Keratinocyte (primary cell): ENCODE measurements around the gene ADCY10. TPM values are rescaled to one million over a fixed set of nuclear protein-coding genes. Genes with fewer than 3 reads are reported as not detected.
"Not testable (repeated sequence)": the region's sequence is repeated elsewhere in the genome, so short reads cannot be mapped to it uniquely, and the experiment has no call there.

Experiments
- DNase-seq: peaks from one replicate; pipeline ENCODE4 v3.0.0-alpha.2; 2011; ENCODE audit warnings: low read depth, missing footprints, low spot score
- FAIRE-seq: peaks from 2 replicates; lab custom pipeline; 2011; peaks lifted over from hg19 to GRCh38; lab: Jason Lieb, UNC
- H2AFZ ChIP-seq: 2 replicates; pipeline ENCODE4 v1.6.0; 2012; ENCODE audit warnings: low read length, control low read depth, inconsistent platforms; ENCODE audit not compliant: control insufficient read depth
- H3K27ac ChIP-seq: 2 replicates; pipeline ENCODE4 v1.5.1; 2011; ENCODE audit warnings: low read length; ENCODE audit not compliant: control insufficient read depth, insufficient read depth
- H3K27me3 ChIP-seq: 3 replicates; pipeline ENCODE4 v1.6.0; 2011; ENCODE audit warnings: low read length; ENCODE audit not compliant: control insufficient read depth, insufficient read depth; ENCODE audit errors: extremely low read depth
- H3K36me3 ChIP-seq, 2 experiments: 2 replicates in 1 of 2; 3 replicates in 1 of 2; pipeline ENCODE4 v1.5.1; 2011; ENCODE audit warnings: low read length in 2 of 2, mild to moderate bottlenecking in 1 of 2; ENCODE audit not compliant: control insufficient read depth in 2 of 2, insufficient read depth in 2 of 2; ENCODE audit errors: extremely low read depth in 1 of 2
- H3K4me1 ChIP-seq: 3 replicates; pipeline ENCODE4 v1.5.1; 2011; ENCODE audit warnings: low read length; ENCODE audit not compliant: control insufficient read depth, insufficient read depth; ENCODE audit errors: extremely low read depth
- H3K4me2 ChIP-seq: 3 replicates; pipeline ENCODE4 v1.6.0; 2011; ENCODE audit warnings: low read depth, low read length; ENCODE audit not compliant: control insufficient read depth, insufficient read depth; ENCODE audit errors: extremely low read depth
- H3K4me3 ChIP-seq, 3 experiments: fragments of 200-600 bp in 1 of 3; sonication (generic) in 1 of 3; 2 replicates in 2 of 3; 3 replicates in 1 of 3; pipeline ENCODE4 v1.5.1; 2011 to 2016; ENCODE audit warnings: low read length in 3 of 3, mild to moderate bottlenecking in 3 of 3, control low read depth in 2 of 3, inconsistent platforms in 1 of 3, low read depth in 1 of 3, mixed read lengths in 1 of 3, mixed run types in 1 of 3, moderate library complexity in 1 of 3; ENCODE audit not compliant: control insufficient read depth in 2 of 3, insufficient read depth in 2 of 3; ENCODE audit errors: extremely low read depth in 1 of 3
- H3K79me2 ChIP-seq: 2 replicates; pipeline ENCODE4 v1.6.0; 2012; ENCODE audit warnings: low read length; ENCODE audit not compliant: control insufficient read depth, insufficient read depth
- H3K9ac ChIP-seq: 3 replicates; pipeline ENCODE4 v1.6.0; 2011; ENCODE audit warnings: low read length; ENCODE audit not compliant: control insufficient read depth, insufficient read depth; ENCODE audit errors: extremely low read depth
- H3K9me1 ChIP-seq: 3 replicates; pipeline ENCODE4 v1.6.0; 2011; ENCODE audit warnings: low read length; ENCODE audit not compliant: control insufficient read depth, insufficient read depth; ENCODE audit errors: extremely low read depth
- H3K9me3 ChIP-seq: 2 replicates; pipeline ENCODE4 v1.5.1; 2012; ENCODE audit warnings: low read depth, low read length; ENCODE audit not compliant: control insufficient read depth
- H4K20me1 ChIP-seq: 3 replicates; pipeline ENCODE4 v1.6.0; 2011; ENCODE audit warnings: low read length; ENCODE audit not compliant: control insufficient read depth, insufficient read depth; ENCODE audit errors: extremely low read depth
- CTCF ChIP-seq, 3 experiments: IDR thresholded peaks in 1 of 3; conservative IDR thresholded peaks in 1 of 3; optimal IDR thresholded peaks in 1 of 3; 2 replicates in 2 of 3; 3 replicates in 1 of 3; pipeline versions ENCODE3 to v1.5.1; 2011; ENCODE audit warnings: low read length in 3 of 3, mild to moderate bottlenecking in 3 of 3, moderate library complexity in 2 of 3, control low read depth in 1 of 3, inconsistent platforms in 1 of 3; ENCODE audit not compliant: insufficient read depth in 2 of 3; ENCODE audit errors: extremely low read depth in 1 of 3
- EZH2 ChIP-seq: IDR thresholded peaks from one replicate; pipeline ENCODE4 v1.6.1; 2012; ENCODE audit warnings: inconsistent platforms, mild to moderate bottlenecking, low read length, moderate library complexity
- dilution Hi-C: fragments of 300-500 bp; cut with MboI; formaldehyde crosslinking; loops from one replicate; pipeline ENCODE4 v1.7.0; 2020; ENCODE audit warnings: low sequenced_read_pairs; ENCODE audit not compliant: extremely low pct_ligation_motif_present
- polyA plus RNA-seq, 5 experiments: library from polyadenylated mRNA; depleted of rRNA in 3 of 5; stranded (reverse) in 3 of 5; stranded (forward) in 1 of 5; unstranded in 1 of 5; fragments of >200 nt; gene quantifications; 1 replicate in 1 of 5; 2 replicates in 3 of 5; 3 replicates in 1 of 5; pipeline versions ENCODE4 v1.2.1 to v1.2.3, GENCODE V29; 2011 to 2012; ENCODE audit warnings: missing spikeins in 2 of 5, low read depth in 1 of 5, low replicate concordance in 1 of 5

The ADCY10 gene
- polyA plus RNA-seq, 1 donor (not counting 4 experiments of a cell fraction or from before 2014, with no cell fraction given) = 0.04 TPM

DNA sequence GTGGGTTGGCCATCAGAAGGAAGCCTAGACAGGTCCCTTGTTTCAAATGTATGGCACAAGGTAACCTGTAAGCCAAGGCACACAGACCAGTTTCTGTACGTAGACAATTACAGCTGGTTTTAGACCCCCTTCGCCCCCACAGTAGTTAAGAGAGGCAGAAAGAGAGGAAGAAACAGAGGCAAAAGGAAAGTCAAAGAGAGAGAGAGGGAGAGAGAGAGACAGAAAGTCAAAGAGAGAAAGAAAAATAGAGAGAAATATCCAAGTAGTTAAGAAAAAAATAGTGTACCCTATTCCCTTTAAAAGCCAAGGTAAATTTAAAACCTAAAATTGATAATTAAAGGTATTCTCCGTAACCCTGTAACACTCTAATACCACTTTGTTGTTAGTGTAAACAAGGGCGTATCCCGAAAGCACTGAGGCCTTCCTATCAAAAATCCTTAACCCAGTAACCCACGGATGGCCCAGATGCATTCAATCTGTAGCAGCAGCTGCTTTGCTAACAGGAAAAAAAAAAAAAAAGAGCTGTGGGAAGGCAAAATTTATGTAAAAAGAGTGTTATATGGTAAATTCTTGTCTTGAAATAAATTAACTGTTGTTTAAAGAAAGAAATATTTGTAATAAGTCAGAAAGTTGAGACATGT is 49.4 kb downstream of the ADCY10 start:
- Histone ChIP-seq H3K27ac (no peak overlapping the region), H3K9me3 (no peaks in the 10 kb centered on the region), H2AFZ (no peak overlapping the region), H3K9me1 (no peaks in the 10 kb centered on the region), H3K9ac (no peak overlapping the region), H3K4me2 (no peak overlapping the region), H4K20me1 (no peaks in the 10 kb centered on the region), H3K27me3 (no peaks in the 10 kb centered on the region), H3K36me3 (no peaks in the 10 kb centered on the region), H3K79me2 (no peaks in the 10 kb centered on the region), H3K4me3 (no peak overlapping the region), H3K4me1 (no peaks in the 10 kb centered on the region)
- FAIRE-seq (no peak), DNase-seq (no peak)
- TF ChIP-seq EZH2 (no peak), CTCF (optimal IDR thresholded peaks at IDR 0.05 in 1 of 3, IDR thresholded peaks at IDR 0.05 in 1 of 3, conservative IDR thresholded peaks at IDR 0.05 in 1 of 3; ENCODE audit: extremely low read depth in 1 of 3, insufficient read depth in 2 of 3, low read length in 3 of 3) (no peak)
- dilution Hi-C loops = no loop called here

- Histone ChIP-seq H3K9me3 (no peaks in the 10 kb centered on the region), H3K9me1 (no peaks in the 10 kb centered on the region), H3K4me3 (no peak overlapping the region), H3K79me2 (no peaks in the 10 kb centered on the region), H3K27me3 (no peaks in the 10 kb centered on the region), H3K9ac (no peak overlapping the region), H3K4me1 (no peaks in the 10 kb centered on the region), H3K4me2 (no peak overlapping the region), H4K20me1 (no peaks in the 10 kb centered on the region), H2AFZ (no peak overlapping the region), H3K36me3 (no peaks in the 10 kb centered on the region), H3K27ac (no peak overlapping the region)
- dilution Hi-C loops = no loop called here
- no peak for FAIRE-seq
- DNase-seq = no peak
- TF ChIP-seq CTCF (optimal IDR thresholded peaks at IDR 0.05 in 1 of 3, IDR thresholded peaks at IDR 0.05 in 1 of 3, conservative IDR thresholded peaks at IDR 0.05 in 1 of 3; ENCODE audit: extremely low read depth in 1 of 3, insufficient read depth in 2 of 3, low read length in 3 of 3) = no peak
- no peak for TF ChIP-seq EZH2
Observed at GRCh38 chr1:167863921-167864279, 50.0 kb downstream of the ADCY10 start.

DNA sequence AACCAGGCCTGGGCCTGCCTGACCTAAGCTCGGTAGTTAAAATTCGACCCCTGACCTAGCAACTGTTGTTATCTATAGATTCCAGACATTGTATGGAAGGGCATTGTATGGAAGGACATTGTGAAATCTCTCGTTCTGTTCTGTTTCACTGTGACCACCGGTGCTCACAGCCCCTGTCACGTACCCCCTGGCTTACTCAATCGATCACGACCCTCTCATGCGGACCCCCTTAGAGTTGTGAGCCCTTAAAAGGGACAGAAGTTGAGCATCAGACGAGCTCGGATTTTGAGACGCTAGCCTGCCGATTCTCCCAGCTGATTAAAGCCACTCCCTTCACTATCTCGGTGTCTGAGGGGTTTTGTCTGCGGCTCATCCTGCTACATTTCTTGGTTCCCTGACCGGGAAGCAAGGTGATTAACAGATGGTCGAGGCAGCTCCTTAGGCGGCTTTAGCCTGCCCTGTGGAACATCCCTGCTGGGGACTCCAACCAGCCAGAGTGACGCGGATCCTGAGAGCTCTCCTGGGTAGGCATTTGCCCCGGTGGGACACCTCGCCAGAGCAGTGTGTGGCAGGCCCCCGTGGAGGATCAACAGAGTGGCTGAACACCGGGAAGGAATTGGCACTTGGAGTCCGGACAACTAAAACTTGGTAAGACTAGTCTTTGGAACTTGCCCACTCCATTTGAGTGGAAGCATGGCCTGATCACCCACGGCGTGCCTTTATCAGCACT is 50.6 kb downstream of the ADCY10 start:
- H3K27ac ChIP-seq, H3K4me3 ChIP-seq, H3K27me3 ChIP-seq, FAIRE-seq, H2AFZ ChIP-seq, H4K20me1 ChIP-seq, H3K4me1 ChIP-seq, DNase-seq, H3K79me2 ChIP-seq, H3K9ac ChIP-seq, H3K9me1 ChIP-seq, H3K36me3 ChIP-seq, H3K9me3 ChIP-seq, H3K4me2 ChIP-seq, dilution Hi-C loops: not testable (repeated sequence)
